HG03103 (cell line): ENCODE measurements around the gene CCDC88B.
"Not testable (repeated sequence)": the region's sequence is repeated elsewhere in the genome, so short reads cannot be mapped to it uniquely, and the experiment has no call there.

ENCODE experiments used
- ATAC-seq: cut with Tn5 transposase; IDR thresholded peaks from one replicate; pipeline ENCODE4 v1.9.1; 2021; ENCODE audit warnings: low read depth; ENCODE audit not compliant: unreplicated experiment

CCDC88B gene

GRCh38 chr11:64318766-64319761, 20.9 kb upstream of the CCDC88B start:
- no peak for ATAC-seq

- no peak for ATAC-seq
Observed at GRCh38 chr11:64320556-64320955, 19.4 kb upstream of the CCDC88B start.

GRCh38 chr11:64321026-64321425, 19.0 kb upstream of the CCDC88B start:
- ATAC-seq, result no peak

- no peak for ATAC-seq
Observed at GRCh38 chr11:64321533-64321932, 18.5 kb upstream of the CCDC88B start.

GRCh38 chr11:64322925-64323260, 17.1 kb upstream of the CCDC88B start:
- ATAC-seq, result no peak

- no peak for ATAC-seq
Observed at GRCh38 chr11:64323373-64323772, 16.6 kb upstream of the CCDC88B start.

GRCh38 chr11:64323984-64324383, 16.0 kb upstream of the CCDC88B start:
- ATAC-seq, result not testable (repeated sequence)

- ATAC-seq, result no peak
Observed at GRCh38 chr11:64324692-64325469, 15.1 kb upstream of the CCDC88B start.

- no peak for ATAC-seq
Observed at GRCh38 chr11:64327375-64327774, 12.6 kb upstream of the CCDC88B start.

GRCh38 chr11:64327993-64328392, 12.0 kb upstream of the CCDC88B start:
- no peak for ATAC-seq

- ATAC-seq, result no peak
Observed at GRCh38 chr11:64330888-64331287, 9.1 kb upstream of the CCDC88B start.

GRCh38 chr11:64331569-64332371, 8.2 kb upstream of the CCDC88B start:
- ATAC-seq, result peak; percentile 37

GRCh38 chr11:64333556-64333955, 6.4 kb upstream of the CCDC88B start:
- ATAC-seq, result no peak

- ATAC-seq, result peak; percentile 68
Observed at GRCh38 chr11:64334764-64335735, 5.0 kb upstream of the CCDC88B start.

GRCh38 chr11:64337538-64338249, 2.3 kb upstream of the CCDC88B start:
- ATAC-seq, result no peak

- no peak for ATAC-seq
Observed at GRCh38 chr11:64338716-64339115, 1.3 kb upstream of the CCDC88B start.

GRCh38 chr11:64339286-64339685, 718 bp upstream of the CCDC88B start:
- no peak for ATAC-seq

- no peak for ATAC-seq
Observed at GRCh38 chr11:64340671-64341335, 799 bp downstream of the CCDC88B start.
